GM13976 (cell line): ENCODE measurements around the gene LAMB1.

Source experiments
- DNase-seq: peaks from one replicate; pipeline ENCODE4 v3.0.0; 2012; ENCODE audit warnings: low spot score
- in situ Hi-C: fragments of 300-500 bp; cut with MboI; formaldehyde crosslinking; loops from one replicate; pipeline ENCODE4 v1.12.0; 2022; ENCODE audit warnings: low sequenced_read_pairs, mixed read lengths, inconsistent platforms; ENCODE audit not compliant: unreplicated experiment
- TF ChIP-seq, protein P1 (sequence below): IDR thresholded peaks from 2 replicates; pipeline ENCODE4 v1.5.1; 2012; ENCODE audit warnings: borderline replicate concordance, mild to moderate bottlenecking; ENCODE audit not compliant: insufficient read depth; ENCODE audit errors: extremely low read depth, missing control alignments, control extremely low read depth

The LAMB1 gene

DNA sequence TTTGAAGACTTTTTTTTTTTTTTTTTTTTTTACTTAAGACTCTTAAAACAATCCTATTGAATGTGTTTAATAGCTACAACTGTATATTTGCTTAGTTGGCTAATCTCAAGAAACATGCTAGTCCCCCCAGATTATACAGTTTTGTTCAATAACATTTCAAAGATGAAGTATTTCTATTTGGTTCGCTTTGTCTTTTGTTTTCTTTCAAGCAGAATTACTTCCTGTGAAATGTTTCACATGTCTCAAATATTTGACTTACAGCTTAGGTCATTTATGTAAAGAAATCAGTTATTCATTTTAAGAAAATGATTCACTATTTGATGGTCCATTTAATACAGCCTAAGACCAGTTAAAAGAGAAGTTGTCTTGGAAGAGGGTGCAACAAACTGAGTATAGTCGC, 12.8 kb upstream of the LAMB1 start:
- TF ChIP-seq, protein P1, sequence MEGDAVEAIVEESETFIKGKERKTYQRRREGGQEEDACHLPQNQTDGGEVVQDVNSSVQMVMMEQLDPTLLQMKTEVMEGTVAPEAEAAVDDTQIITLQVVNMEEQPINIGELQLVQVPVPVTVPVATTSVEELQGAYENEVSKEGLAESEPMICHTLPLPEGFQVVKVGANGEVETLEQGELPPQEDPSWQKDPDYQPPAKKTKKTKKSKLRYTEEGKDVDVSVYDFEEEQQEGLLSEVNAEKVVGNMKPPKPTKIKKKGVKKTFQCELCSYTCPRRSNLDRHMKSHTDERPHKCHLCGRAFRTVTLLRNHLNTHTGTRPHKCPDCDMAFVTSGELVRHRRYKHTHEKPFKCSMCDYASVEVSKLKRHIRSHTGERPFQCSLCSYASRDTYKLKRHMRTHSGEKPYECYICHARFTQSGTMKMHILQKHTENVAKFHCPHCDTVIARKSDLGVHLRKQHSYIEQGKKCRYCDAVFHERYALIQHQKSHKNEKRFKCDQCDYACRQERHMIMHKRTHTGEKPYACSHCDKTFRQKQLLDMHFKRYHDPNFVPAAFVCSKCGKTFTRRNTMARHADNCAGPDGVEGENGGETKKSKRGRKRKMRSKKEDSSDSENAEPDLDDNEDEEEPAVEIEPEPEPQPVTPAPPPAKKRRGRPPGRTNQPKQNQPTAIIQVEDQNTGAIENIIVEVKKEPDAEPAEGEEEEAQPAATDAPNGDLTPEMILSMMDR: no peak
- DNase-seq: no peak
- in situ Hi-C loops: no loop called here

DNA sequence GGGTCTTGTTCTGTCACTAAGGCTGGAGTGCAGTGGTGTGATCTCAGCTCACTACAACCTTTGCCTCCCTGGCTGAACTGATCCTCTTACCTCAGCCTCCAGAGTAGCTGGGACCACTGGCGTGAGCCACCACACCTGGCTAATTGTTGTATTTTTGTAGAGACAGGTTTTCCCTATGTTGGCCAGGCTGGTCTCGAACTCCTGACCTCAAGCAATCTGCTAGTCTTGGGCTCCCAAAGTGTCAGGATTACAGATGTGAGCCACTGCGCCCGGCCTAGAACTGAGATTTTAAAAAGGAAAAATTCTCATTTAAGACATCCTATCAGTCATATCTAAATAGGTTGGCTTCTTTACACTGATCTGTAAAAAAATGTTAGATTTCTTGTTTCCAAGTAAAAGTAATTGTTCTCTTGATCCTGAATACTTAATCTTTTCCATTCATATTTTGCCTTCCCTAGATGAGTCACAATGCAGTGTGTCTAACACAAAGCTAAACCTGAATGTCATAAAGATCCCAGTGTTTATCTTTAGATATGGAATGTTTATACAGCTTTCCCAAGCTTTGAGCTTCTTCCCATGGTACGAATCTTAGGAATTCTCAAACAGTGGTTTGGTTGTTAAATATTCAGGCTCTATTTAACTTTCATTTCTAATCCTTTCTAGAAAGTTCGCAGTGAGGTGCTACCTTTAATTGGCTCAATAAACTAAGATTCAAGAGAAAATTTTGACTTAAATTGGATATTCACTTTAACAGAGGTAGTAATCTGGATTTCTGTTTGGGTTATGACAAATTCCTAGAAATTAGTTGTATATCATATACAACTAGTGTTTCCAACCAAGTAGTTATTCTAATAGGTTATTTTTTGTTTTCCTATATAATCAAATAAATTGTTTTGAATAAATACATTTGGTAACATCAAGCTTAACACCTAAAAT, 12.1 kb upstream of the LAMB1 start:
- no peak for DNase-seq
- in situ Hi-C loops: no loop called here
- TF ChIP-seq, protein P1: no peak

DNA sequence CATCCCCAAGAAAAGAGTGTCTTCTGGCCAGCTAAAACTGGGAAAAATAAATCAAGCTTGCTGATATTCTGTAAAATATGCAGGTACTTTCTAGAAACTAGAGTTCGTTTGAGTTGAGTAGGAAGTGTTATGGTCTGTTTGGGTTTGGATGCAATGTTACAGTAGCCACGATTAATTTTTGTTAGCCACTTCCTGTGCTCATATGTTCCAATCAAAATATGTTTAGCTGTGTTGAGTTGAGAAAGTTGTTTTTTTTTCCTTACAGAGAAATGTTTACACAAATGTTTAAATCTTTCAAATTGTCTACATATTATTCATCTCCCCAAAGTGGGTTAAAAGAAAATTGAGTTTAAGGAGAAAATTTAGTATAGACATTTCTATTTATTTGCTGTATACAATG, 11.3 kb upstream of the LAMB1 start:
- in situ Hi-C loops: no loop called here
- DNase-seq: no peak
- TF ChIP-seq, protein P1: no peak

DNA sequence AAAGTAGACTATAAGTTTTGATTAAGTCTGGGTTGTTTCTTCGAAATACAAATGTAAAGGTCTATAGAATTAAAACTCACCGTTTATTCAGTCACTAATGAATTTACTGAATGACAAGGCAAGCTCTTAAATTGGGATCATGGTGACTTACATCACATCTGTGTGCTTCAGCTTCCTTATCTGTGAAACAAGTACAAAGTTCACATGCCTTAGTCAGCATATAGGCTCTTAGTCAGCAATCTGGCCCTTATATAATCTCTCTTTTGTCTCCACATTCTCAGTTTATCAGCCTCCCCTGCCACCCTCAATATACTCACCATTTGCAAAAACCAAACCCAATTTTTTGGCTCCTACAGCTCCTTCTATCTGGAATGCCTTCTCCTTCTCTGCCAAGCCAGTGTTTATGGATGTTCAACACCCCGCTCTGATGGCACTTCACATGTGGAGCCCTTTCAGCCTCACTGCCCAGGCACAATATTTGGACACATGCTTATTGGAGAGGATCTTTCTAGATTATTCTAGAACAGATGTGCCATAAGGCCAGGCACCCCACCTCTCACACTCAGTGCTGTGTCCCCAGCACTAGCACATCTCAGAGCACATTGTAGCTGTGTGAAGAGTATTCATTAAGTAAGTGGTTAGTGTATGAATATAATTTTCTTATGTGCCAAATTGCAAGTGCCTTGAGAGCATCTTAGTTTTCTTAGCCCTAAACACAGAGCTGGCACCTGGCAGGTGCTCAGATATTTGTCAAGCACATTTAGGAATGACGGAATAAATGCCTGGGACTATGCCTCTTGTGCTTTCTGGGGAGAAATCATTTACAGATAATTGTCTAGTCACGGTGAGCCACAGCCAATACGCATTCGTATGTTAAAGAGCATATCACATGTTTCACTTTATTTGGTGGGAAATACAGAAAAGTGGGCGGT, 9.8 kb upstream of the LAMB1 start:
- TF ChIP-seq, protein P1: no peak
- in situ Hi-C loops: no loop called here
- DNase-seq: no peak

DNA sequence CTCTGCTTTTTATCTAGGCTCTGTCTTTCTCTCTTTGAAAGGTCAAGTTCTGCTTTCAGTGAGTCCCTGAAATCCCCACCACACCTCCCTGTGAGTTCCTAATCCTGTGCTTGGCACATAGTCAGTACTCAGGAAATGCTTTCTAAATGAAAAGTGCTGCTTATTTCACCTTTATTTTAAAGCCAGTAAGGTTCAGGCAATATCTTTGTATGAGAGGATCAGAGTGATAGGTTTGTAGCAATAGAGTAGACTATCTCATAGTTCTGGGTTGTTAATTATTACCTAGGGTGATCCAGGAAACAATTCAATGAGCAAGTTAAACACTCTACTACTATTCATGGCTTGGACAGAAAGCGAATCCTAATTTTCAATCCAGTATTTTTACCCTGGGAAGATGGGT, 7.4 kb upstream of the LAMB1 start:
- TF ChIP-seq, protein P1: no peak
- no peak for DNase-seq
- in situ Hi-C loops: no loop called here

DNA sequence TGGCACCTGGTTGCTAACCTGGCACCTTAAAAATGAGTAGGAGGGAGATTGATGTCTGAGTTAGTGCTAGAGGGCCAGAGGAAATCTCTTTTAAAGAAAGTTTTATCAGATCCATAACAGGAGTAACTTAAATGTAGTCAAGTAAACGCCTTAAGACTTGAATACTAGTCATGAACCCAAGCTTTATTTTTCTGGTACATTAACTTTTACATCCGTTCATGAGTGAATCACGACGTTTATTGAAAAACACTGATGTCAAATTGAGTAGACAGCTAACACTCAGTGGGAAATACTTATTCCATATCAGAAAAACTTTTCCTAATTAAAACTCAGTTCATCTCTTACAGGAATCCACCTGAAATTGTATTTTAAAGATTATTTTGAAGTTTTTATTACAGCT, 6.9 kb upstream of the LAMB1 start:
- TF ChIP-seq, protein P1: no peak
- no peak for DNase-seq
- in situ Hi-C loops: no loop called here
